Activated naive CD4-positive, alpha-beta T cell treated with Interleukin-2 at 50 U/mL for 16 hours (primary cell): ENCODE results near the gene OR52E8.

ENCODE experiments used
- DNase-seq: peaks from one replicate; pipeline ENCODE4 v3.0.0-alpha.2; 2020

OR52E8 gene

DNA sequence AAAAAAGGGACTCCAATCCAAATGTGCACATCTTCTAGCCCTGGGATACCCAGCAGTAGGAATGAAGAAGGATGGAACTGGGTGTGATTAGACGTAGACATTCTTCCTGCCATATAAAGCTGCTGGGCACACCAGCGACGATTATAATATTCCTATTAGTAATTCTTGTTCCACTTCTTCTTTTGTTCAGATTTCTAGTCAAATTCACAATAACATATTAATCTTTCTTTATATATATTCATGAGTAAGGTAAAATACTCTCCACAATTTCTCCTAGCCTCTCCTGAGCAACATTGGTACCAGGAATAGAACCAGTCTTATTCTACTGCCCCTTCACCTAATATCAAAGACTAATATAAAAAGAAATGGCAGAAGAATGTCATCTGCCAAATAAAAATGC is at the start of gene OR52E8:
TSS of gene OR52E8 (minus strand) at position 101 of the 400 bp plus-strand sequence. CDS start at position 101, 0 bp downstream.
- no peak for DNase-seq

DNA sequence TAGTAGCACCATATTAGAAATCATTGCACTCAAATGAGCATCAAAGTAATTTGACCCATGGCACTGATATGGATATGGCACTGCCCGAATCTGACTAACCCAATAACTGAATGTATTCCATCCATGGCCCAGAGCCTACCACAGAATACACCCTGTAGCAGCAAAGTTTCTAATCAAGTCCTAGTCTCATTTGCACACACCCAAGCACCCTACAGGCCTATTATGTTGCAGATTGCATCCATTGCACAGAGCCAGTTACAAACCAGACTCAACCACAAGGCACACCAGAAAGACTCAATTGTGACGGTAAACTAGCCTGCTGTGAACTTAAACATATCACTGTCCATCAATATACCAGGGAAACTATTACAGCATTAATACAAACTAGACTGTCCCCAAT is 42.0 kb upstream of the OR52E8 start:
- DNase-seq, result no peak

DNA sequence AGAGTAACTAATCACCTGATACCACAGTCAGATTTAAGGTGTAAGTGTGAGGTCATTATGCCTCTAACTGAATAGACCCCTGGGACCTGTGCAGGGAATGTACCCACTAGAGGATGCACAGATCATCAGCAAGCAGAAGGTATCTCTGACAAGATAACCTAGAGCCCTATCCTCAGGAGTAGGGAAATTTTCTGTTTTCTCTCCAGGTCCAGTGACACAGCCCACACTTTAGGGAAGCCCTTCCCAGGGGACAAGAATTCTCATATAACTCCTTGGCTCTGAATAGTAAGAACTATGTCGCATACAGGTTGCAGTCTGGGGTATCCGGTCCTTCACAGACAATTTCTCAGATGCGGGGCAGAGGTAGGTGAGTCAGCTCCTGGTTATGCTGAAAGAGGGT is 35.4 kb upstream of the OR52E8 start, which contains the start of gene OR52E5:
TSS of gene OR52E5 (plus strand) at position 301 of the 400 bp plus-strand sequence. CDS start 7,569 bp downstream, outside the sequence.
- DNase-seq, result no peak

DNA sequence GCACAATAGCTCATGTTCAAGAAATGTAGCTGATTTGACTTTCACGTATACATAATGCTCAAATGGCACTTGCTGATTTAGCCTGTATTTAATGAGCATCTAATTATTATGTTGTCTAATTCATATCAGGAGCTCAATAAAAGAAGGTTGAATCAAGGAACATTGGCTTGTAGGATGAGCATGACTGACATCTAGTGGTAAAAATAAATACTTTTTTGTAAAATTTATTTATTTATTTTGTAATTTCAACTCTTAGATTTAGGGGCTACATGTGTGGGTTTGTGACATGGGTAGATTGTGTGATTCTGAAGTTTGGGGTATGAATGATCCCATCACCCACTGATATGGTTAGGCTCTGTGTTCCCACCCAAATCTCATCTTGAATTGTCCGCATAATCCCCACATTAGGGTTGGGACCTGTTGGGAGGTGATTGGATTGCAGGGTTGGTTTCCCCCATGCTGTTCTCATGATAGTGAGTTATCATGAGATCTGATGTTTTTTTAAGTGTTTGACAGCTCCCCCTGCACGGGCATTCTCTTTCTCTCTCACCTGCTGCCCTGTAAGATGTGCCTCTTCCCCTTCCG is 33.8 kb upstream of the OR52E8 start:
- no peak for DNase-seq

DNA sequence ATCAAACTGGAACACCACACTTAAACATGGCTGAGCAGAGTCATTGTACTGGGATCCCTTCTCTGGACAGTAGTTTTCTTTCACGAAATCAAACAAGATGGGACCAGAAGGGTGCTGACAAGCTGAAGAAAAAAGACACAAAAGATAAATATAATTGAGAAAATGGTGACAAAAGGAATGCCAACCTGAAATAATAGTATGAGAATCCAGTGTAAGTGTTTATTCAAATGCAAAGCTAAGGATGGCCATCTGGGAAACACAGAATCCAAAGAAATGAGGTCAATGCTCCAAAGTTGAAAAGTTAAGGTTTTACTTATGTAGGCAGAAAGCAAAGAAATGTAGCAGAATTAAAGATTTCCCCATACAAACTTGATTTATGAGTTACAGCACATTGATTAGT is 30.2 kb upstream of the OR52E8 start:
- no peak for DNase-seq

DNA sequence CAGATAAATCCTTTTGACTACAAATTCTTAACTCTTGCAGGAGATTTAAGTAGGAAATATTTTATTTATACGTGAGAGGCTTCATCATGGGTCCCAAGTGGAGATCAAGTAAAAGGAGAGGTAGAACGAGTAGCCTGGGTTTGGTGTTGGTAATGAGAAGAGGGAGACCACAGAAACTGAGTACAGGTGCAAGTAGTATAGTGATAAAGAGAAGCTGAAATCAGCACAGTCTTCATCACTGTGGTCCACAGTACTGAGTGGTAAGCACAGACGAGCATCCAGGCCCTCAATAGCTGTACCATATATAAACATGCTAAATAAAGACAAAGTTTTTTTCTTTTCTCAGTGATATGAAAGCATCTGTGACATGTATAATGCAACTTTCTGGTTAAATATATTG is 29.7 kb upstream of the OR52E8 start:
- no peak for DNase-seq

DNA sequence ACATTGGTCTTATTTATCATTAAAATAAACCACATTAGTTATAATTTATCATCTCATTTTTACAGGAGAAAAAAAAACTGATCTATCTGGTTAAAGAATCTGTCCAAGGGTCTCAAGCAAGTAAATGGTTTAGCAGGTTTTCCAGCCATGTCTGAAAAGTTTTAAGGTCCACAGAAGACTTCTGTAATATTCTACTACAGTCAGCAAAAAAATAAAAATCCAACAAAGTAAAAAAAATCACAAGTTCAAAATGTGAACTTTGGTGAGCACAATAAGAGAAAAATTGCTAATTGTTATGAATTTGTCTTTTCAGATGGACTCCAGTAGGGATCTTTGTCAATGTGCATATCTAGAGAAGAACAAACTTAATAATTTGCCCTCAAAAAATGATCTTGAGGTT is 24.3 kb upstream of the OR52E8 start:
- DNase-seq, result no peak

DNA sequence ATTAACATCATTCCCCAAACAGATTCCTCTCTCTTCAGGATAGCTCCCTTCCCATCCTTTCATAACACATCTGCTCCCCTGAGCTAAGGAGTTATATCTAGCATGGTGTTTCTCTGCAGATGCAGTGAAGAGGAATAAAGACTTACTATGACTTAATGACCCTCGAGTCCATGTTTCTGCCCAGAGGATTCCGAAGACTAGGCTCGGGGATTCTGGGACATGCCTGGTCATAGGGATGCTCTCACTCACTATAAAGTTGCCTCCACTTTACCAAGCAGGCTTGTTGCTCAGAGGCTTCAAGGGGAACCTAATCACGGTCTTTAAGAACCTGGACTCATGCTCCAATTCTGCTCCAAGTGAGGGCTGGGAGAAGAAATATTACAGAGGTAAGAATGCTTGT is 22.8 kb upstream of the OR52E8 start, which contains the start of gene OR52E4:
TSS of gene OR52E4 (plus strand) at position 301 of the 400 bp plus-strand sequence. CDS start 3,664 bp downstream, outside the sequence.
- DNase-seq, result no peak

DNA sequence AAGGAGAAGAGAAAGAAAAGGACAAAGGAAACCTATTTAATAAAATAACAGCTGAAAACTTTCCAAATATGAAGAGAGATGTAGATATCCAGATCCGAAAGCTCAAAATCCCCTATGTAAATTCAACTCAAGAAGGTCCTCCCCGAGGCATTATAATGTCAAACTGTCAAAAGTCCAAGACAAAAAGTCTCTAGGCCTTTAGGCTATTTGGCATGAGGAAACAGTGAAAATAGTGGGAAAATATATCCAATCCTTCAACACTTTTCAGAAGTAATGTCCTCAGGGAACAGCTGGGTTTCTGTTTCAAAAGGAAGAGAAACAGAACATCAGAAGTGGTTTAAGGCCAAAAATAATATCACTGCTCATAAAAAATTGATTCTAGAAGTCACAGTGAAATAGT is 21.1 kb upstream of the OR52E8 start:
- no peak for DNase-seq

DNA sequence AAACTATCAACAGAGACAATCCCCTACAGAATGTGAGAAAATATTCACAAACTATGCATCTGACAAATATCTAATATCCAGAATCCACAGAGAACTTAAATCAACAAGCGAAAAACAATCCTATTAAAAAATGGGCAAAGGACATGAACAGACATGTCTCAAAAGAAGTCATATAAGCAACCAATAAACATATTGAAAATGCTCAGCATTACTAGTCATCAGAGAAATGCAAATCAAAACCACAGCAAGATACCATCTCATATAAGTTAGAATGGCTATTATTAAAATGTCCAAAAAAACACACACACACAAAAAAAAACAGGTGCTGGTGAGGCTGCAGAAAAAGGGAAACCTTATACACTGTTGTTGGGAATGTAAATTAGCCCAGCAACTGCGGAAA is 8.3 kb upstream of the OR52E8 start:
- DNase-seq, result no peak

DNA sequence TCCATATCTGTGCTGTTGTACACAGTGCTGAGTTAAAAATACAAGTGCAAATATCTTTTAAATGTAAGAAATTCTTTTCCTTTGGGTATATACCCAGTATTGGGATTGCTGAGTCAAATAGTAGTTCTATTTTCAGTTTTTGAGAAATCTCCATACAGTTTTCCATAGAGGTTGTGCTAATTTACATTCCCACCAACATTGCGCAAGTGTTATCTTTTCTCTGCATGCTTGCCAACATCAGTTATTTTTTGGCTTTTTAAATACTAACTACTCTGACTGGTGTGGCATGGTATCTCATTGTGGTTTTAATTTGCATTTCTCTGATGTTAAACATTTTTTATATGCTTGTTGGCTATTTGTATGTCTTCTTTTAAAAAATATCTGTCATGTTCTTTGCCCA is 6.5 kb downstream of the OR52E8 start:
- no peak for DNase-seq

DNA sequence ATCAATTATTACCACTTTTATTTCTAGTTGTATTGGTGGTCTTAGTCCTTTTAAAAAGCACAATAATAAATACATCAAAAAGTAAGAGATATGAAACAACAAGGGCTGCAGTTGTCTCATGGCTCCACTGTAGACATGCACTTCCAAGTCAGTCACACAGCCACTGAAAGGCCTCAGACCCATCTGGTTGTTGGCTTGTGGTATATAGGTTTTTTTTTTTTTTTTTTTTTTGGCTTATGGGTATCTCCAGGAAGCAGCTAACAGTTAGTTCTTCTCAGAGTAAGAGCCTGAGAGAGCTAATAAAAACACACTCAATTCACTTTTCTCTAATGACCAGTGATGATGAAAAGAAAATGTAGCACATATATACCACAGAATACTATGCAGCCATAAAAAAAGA is 9.8 kb downstream of the OR52E8 start:
- no peak for DNase-seq

DNA sequence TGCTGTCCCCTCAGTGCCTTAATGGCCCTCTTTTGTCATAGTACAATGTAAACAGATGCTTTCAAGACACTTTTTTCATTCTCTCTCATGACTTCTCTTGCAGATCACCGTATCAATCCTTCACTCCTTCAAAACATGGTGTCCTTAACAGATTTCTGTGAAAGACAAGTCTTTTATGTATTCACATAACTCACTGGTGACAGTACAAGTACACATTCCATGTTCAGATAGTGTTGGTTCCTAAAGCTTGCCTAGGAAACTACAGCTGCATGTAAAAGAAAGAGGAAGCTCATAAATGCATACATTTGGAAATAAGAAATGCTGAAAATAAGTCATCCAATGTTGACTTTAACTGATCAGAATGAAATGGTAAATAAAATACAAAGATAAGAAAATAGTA is 10.8 kb downstream of the OR52E8 start:
- no peak for DNase-seq

DNA sequence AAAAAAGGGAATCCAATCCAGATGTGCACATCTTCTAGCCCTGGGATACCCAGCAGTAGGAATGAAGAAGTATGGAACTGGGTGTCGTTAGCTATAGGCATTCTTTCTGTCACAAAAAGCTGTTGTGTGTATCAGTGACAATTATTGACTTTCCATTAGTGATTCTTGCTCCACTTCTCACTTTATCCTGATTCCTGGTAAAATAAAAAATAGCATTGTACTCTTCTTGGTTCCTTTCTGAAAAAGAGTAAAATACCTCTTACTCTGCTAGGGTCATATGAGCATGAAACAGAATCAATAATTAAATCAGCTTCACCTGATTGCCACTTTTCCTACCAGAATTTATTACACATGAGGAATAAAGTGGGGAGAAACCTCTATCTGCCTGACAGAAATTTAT is 15.7 kb downstream of the OR52E8 start, which contains the start of gene OR52E6:
TSS of gene OR52E6 (minus strand) at position 101 of the 400 bp plus-strand sequence. CDS start at position 101, 0 bp downstream.
- DNase-seq, result no peak

DNA sequence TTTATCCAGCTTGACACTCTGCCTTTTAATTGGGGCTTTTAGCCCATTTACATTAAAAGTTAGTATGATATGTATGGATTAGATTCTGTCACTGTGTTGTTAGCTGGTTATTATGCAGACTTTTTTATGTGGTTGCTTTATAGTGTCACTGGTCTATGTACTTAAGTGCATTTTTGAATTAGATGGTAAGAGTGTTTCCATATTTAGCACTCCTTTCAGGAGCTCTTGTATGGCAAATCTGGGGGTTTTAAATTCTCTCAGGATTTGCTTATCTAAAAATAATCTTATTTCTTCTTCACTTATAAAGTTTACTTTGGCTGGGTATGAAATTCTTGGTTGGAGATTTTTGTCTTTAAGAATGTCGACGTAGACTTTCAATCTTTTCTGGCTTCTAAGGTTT is 19.8 kb downstream of the OR52E8 start:
- DNase-seq, result no peak

DNA sequence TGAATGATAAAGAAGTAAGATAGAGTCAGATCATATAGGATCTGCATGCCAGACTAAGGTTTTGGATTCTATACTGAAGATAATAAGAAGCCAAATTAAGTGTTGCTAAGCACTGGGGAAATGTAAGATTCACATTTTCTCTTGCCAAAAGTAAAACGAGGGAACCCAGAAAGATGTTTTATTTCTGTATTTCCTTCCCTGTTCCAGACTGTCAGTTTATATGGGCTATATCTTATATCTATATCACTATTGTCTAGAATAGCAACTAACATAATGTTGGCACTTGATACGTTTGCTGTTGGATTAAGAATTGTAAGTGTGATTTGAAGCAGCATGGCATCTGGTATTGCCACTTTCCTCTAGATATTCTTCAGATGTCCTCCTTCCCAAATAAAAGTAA is 24.0 kb downstream of the OR52E8 start:
- DNase-seq, result no peak

DNA sequence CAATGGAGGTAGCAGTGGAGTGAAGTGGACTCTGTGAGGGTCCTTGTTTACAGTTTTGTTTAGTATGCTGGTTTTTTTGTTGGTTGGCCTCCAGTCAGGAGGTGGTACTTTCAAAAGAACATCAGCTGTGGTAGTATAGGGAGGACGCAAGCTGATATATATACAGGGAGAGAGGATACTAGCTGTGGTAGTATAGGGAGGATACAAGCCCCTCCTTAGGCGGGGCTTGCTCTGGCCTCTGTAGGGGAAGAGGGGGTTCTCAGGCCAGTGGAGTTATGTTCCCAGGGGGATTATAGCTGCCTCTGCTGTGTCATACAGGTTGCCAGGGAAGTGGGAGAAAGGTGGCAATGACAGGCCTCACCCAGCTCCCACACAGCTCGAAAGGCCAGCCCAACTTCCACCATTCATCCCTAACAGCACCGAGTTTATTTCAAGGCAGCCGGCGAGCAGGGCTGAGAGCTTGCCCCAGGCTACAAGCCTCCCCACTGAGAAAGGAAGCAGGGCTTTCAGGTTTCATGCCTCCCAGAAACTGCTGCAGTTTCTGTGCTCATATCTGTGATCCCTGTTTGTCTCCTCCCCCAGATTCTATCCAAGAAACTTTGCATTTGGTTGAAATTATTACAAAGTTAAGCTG is 26.2 kb downstream of the OR52E8 start:
- DNase-seq, result no peak

DNA sequence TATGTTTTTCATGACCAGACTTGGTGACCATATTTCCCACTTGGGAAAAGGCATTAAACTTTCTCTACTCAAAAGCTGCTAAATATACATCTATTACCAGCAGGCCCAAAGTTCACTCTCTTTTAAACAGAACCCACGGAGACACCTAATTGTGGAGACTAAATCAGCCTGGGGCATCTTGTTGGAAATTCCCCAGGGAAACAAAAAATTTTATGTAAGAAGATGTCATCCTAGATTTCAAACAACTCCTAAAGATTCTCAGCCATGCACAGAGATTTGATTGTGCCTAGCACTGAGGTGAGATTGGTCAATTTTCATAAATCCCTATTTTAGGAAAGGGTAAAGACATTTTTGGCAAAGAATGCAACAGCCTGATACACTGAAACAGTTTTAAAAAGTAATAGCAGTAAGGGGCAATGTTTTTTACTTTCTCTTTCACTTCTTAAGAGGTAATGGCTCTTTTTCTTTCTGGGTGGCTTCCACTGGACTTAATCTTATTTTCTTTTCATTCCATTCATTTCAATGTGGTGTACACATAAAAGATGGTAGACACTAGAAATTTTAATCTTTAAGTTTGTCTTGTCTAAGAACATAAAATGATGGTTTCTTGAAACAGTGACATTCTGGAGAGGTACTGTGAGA is 39.1 kb downstream of the OR52E8 start:
- no peak for DNase-seq

DNA sequence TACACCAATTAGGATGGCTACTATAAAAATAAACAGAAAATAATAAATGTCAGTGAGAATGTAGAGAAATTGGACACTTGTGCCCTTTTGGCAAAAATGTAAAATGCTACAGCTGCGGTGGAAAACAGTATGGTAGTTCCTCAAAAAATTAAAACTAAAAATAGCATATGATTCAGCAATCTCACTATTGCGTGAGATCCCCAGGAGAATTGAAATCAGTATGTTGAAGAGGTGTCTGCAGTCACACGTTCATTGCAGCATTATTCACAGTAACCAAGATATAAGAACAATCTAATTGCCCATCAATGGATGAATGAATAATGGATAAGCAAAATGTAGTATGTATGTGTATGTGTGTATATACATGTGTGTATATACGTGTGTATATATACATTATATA is 42.0 kb downstream of the OR52E8 start:
- DNase-seq, result no peak

DNA sequence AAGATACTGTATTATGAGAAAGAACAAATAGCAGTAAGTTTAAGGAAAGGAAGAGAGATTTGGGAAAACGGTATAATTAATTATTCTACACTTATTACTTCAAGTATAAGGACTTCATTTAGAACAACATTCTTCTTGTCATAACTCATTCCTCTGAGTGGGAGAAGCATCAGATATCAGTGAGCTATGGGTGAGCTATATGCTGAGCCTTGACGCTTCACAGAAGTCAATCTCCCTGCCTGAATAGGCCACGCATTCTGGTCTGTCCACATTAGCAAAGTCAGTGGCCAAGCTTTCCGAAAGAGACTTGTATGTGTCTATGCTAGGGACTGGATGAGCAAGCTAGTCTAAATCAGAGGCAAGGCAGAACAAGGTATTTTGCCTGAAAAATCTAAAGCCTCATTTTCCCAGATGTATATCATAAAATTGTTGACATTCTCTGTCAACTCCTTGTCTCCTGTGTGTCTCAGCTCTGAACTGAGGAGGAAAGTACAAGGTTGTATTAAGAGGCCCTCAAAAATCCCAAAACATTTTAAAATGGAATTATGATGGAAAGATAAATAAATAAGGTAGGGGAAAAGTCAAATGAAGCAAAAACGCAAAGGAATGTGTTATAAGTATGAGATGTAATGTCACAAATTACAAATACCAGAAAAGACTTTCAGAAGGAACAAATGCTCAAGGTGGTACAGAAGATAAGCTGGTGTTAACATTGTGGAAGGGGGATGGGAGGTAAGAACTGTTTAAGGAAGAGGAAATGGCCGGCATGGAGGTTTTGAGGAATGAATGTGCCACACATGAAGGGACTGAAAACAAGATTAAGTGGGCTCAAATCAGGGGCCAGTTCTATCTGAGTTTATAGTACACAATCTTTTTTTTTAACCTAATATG is 47.3 kb downstream of the OR52E8 start:
- no peak for DNase-seq

DNA sequence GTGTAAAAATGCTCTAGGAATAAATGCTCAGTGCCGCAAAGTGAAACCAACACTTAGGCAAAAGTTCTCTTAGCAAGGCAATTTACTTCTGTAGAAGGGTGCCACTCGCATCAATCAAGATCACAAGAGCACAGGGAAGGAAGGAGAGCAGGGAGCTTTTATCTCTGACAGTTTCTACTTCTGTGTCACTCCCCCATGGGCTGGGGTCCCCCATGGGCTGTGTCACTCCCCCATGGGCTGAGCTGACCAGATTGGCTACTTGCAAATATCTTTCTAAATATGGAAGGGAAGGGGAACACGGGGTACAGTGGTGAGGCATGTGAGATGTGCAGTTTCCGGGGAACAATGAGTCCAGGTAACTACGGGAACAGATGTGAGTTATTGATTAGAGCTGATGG is 48.4 kb downstream of the OR52E8 start:
- DNase-seq, result no peak

DNA sequence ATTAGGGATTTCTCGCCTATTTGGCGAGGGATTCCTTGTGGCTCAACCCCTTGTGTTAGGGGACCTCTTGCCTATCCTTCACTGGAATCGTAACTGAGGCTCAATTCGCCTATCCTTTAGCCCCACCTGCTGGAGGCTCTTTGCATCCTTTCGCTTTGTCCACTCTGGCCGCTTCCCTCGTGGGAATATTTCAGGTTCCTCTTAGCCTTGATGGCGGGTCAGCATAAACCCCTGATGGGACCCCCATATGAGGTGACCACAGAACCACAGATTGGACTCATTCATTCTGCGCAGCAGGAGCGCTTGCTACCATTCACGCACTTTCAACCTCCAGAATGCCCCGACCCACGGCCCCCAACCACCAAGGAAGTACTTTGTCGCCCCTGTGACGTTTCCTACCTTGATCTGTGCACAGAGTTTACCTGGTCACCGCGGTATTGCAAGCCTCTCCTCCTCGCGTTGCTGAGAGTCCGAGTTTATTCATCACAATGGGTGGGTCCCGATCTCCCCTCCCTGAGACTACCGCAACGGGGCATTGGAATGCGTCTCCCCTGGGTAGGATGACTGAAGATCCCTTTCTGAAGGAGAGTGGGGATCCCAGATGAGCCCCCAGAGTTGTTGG is 48.9 kb downstream of the OR52E8 start, which contains the start of gene OR52N2:
TSS of gene OR52N2 (plus strand) at position 425 of the 622 bp plus-strand sequence. CDS start 11,412 bp downstream, outside the sequence.
- peak; percentile 70 for DNase-seq

DNA sequence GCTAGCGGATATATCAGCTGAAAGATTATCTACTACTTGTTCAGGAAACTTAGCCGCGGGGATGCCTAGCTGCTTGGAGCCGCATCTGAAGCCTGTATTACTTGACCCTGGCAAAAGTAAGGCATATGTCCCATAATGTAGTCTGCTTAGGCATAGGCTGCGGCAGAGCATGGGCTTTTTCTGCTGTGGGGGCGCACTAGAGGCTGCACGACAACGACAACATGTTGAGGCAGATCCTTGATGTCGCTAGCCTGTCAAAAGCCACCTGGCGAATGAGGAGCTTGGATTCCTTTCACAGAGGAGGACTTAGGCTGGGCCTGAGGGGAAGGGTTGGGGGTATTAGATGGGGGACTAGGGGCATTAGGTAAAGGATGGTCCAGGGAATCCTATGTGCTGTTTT is 49.9 kb downstream of the OR52E8 start:
- no peak for DNase-seq
